K562 (cell line): ENCODE measurements around the gene TNFRSF6B. TPM values are rescaled to one million over a fixed set of nuclear protein-coding genes. Genes with fewer than 3 reads are reported as not detected.
A peak's percentile ranks its signal among the peaks of the same experiment; 100 is the strongest.

Source experiments
- ARID3A ChIP-seq: IDR thresholded peaks from 2 replicates; pipeline ENCODE4 v1.6.1; 2012; ENCODE audit warnings: low read depth, low read length, improper control_type of control experiment, borderline replicate concordance
- BRF1 ChIP-seq: IDR thresholded peaks from 3 replicates; pipeline ENCODE4 v1.6.1; 2011; ENCODE audit warnings: borderline replicate concordance, mild to moderate bottlenecking; ENCODE audit not compliant: insufficient read length; ENCODE audit errors: extremely low read depth
- CBFA2T2 ChIP-seq: fragments of 450-650 bp; conservative IDR thresholded peaks from 2 replicates; pipeline ENCODE4 v1.6.1; 2017; ENCODE audit warnings: mild to moderate bottlenecking
- CCAR2 ChIP-seq: fragments of 200-400 bp; formaldehyde crosslinking; IDR thresholded peaks from 2 replicates; pipeline ENCODE4 v1.6.1; 2017; ENCODE audit warnings: mild to moderate bottlenecking, low read depth, low read length
- ESRRA ChIP-seq: fragments of 450-650 bp; IDR thresholded peaks from 2 replicates; pipeline ENCODE4 v1.6.1; 2014; ENCODE audit warnings: low read depth, mild to moderate bottlenecking, moderate library complexity, borderline replicate concordance
- ESRRB ChIP-seq: fragments of 250-450 bp; sonication (Bioruptor Pico); IDR thresholded peaks from 2 replicates; pipeline ENCODE4 v1.5.0; 2020; ENCODE audit warnings: mild to moderate bottlenecking, moderate library complexity, borderline replicate concordance
- EWSR1 ChIP-seq: fragments of 450-650 bp; IDR thresholded peaks from 2 replicates; pipeline ENCODE4 v1.6.1; 2018; ENCODE audit warnings: borderline replicate concordance, mild to moderate bottlenecking, low read depth, moderate library complexity; ENCODE audit not compliant: partially characterized antibody
- HDAC8 ChIP-seq: fragments of 450-650 bp; IDR thresholded peaks from 2 replicates; pipeline ENCODE4 v1.6.1; 2016; ENCODE audit warnings: mild to moderate bottlenecking, missing genetic modification characterization, moderate library complexity, missing compliant biosample characterization
- HMGN3 ChIP-seq: IDR thresholded peaks from 2 replicates; pipeline ENCODE4 v1.6.1; 2011; ENCODE audit warnings: borderline replicate concordance, low read depth, mild to moderate bottlenecking, mixed read lengths, low read length; ENCODE audit not compliant: insufficient read length; ENCODE audit errors: extremely low read depth
- KDM1A ChIP-seq, 2 experiments: fragments of 450-650 bp; IDR thresholded peaks; 2 replicates each; pipeline ENCODE4 v1.6.1; 2016; ENCODE audit warnings: mild to moderate bottlenecking in 2 of 2
- MAFF ChIP-seq: IDR thresholded peaks from 2 replicates; pipeline ENCODE4 v1.6.1; 2012; ENCODE audit warnings: low read length, improper control_type of control experiment
- MYBL2 ChIP-seq, 2 experiments: fragments of 450-650 bp in 1 of 2; sonication (generic) in 1 of 2; formaldehyde crosslinking in 1 of 2; IDR thresholded peaks; 2 replicates each; pipeline versions ENCODE4 v1.6.1 to v1.8.1; 2017 to 2022; ENCODE audit warnings: borderline replicate concordance in 1 of 2, inconsistent platforms in 1 of 2, low read depth in 1 of 2, mild to moderate bottlenecking in 1 of 2, missing genetic modification reagents in 1 of 2, moderate library complexity in 1 of 2
- POLR2AphosphoS2 ChIP-seq: IDR thresholded peaks from 2 replicates; pipeline ENCODE4 v1.6.1; 2012; ENCODE audit warnings: low read length, improper control_type of control experiment
- POLR2AphosphoS5 ChIP-seq: IDR thresholded peaks from 2 replicates; pipeline ENCODE4 v1.6.1; 2011; ENCODE audit warnings: mild to moderate bottlenecking, low read depth, low read length, moderate library complexity; ENCODE audit not compliant: control insufficient read depth, insufficient read depth
- PPARD ChIP-seq: fragments of 250-450 bp; sonication (Bioruptor Pico); IDR thresholded peaks from 2 replicates; pipeline ENCODE4 v1.8.0; 2022; ENCODE audit warnings: inconsistent platforms, mild to moderate bottlenecking, moderate library complexity
- TBL1XR1 ChIP-seq, 2 experiments: IDR thresholded peaks; 2 replicates each; pipeline ENCODE4 v1.6.1; 2012; ENCODE audit warnings: improper control_type of control experiment in 2 of 2, low read length in 2 of 2, mild to moderate bottlenecking in 1 of 2
- XRCC3 ChIP-seq: fragments of 450-650 bp; IDR thresholded peaks from 2 replicates; pipeline ENCODE4 v1.6.1; 2017; ENCODE audit warnings: mild to moderate bottlenecking, moderate library complexity
- YY1 ChIP-seq, 3 experiments: IDR thresholded peaks; 2 replicates each; pipeline ENCODE4 v1.6.1; 2011; ENCODE audit warnings: low read length in 2 of 3, mild to moderate bottlenecking in 2 of 3, moderate library complexity in 2 of 3, borderline replicate concordance in 1 of 3, control low read depth in 1 of 3, low read depth in 1 of 3; ENCODE audit not compliant: insufficient read depth in 3 of 3, insufficient replicate concordance in 2 of 3, control insufficient read depth in 1 of 3, insufficient read length in 1 of 3; ENCODE audit errors: extremely low read depth in 1 of 3
- ZKSCAN8 ChIP-seq: fragments of 200-800 bp; sonication (Bioruptor generic); IDR thresholded peaks from 2 replicates; pipeline ENCODE4 v1.6.1; 2016; ENCODE audit warnings: missing genetic modification characterization, missing compliant biosample characterization
- ZNF232 ChIP-seq: sonication (generic); formaldehyde crosslinking; IDR thresholded peaks from 2 replicates; pipeline ENCODE4 v1.8.0; 2022; ENCODE audit warnings: mild to moderate bottlenecking, missing genetic modification reagents
- ZNF277 ChIP-seq: fragments of 250-450 bp; sonication (Bioruptor Pico); IDR thresholded peaks from 2 replicates; pipeline ENCODE4 v1.8.0; 2022; ENCODE audit warnings: inconsistent platforms, mild to moderate bottlenecking, moderate library complexity, borderline replicate concordance
- ZNF354B ChIP-seq: fragments of 250-450 bp; sonication (Bioruptor Pico); IDR thresholded peaks from 2 replicates; pipeline ENCODE4 v1.4.0; 2020
- ZNF584 ChIP-seq: fragments of 200-800 bp; sonication (Bioruptor generic); IDR thresholded peaks from 2 replicates; pipeline ENCODE4 v1.6.1; 2016; ENCODE audit warnings: low read depth, mild to moderate bottlenecking, missing genetic modification characterization, missing compliant biosample characterization
- polyA plus RNA-seq, 8 experiments: library from polyadenylated mRNA; depleted of rRNA in 4 of 8; stranded (reverse) in 5 of 8; unstranded in 3 of 8; fragments of >200 nt; fragmentation: Nextera tagmentation in 2 of 8; fragmentation: Illumina TruSeq in 1 of 8; extraction: Ambion mirVana in 2 of 8; extraction: Trizol in 1 of 8; gene quantifications; 2 replicates each; pipeline versions ENCODE4 v1.2.1 to v1.2.3, GENCODE V29; 2011 to 2014; ENCODE audit warnings: inconsistent platforms in 1 of 8, missing spikeins in 1 of 8
- total RNA-seq, 7 experiments: library from RNA; depleted of rRNA in 6 of 7; stranded (reverse); fragments of >200 nt in 6 of 7; fragmentation: Illumina TruSeq in 2 of 7; extraction: Trizol in 2 of 7; gene quantifications; 2 replicates each; pipeline versions ENCODE4 v1.2.1 to v1.2.3, GENCODE V29; 2011 to 2021; ENCODE audit warnings: low replicate concordance in 1 of 7

TNFRSF6B gene
- total and polyA plus RNA-seq, 9 of the 15 experiments (the other 6 are each of a cell fraction or from before 2014, with no cell fraction given), result 0.10 to 3.5 (median 0.32) TPM; not detected in 6

DNA sequence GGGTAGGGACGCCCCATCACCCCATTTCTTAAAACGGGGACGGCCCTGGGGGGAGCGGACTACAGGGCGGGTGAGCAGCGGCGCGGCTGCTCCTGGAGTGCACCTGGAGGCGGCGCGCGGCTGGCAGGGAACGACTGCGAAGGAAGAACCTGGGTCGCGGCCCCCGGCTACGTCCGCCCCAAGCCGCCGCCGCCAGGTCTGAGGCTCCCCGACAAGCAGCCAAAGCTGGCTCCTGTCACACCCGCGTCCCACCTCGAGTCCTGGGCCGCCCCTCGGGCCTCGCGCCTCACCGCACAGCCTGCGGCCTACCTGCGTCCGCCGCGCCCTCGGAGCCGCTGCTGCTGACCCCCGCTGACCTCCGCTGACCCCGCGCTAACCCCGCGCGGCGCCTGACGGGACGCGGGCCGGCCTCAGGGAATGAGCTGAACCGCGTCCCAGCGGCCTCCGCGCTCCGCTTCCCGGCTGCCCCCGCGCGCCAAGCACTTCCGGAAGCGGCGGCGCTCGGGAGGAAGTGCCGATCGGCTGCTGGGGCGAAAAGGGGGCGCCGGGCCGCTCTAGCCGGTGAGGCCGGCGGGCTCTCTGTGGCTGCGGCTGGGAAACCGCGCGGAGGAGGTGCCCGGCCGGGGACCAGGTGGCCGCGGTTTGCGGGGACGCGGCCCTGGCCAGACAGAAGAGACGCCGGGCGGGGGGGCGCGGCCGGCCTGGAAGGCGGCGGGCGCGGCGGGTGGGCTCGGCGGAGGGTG lies 11.3 kb downstream of the TNFRSF6B start, which contains the start of the genes ARFRP1 and ZGPAT (continued):
- TF ChIP-seq ZNF277 (CRISPR knock-in tag), result no peak
- no peak for TF ChIP-seq CCAR2
- TF ChIP-seq BRF1, result no peak
- no peak for TF ChIP-seq ARID3A
- TF ChIP-seq POLR2AphosphoS5, result peak; percentile 55; the same call in 1 of the 2 replicates
- no peak for TF ChIP-seq ZKSCAN8 (CRISPR knock-in tag)
- TF ChIP-seq KDM1A (IDR thresholded peaks at IDR 0.05), result no peak
- peak; percentile 84; the same call in 1 of the 2 replicates for TF ChIP-seq ZNF584
- no peak for TF ChIP-seq ZNF232 (CRISPR knock-in tag)
- TF ChIP-seq ESRRA, result peak; percentile 98
- TF ChIP-seq MYBL2 (IDR thresholded peaks at IDR 0.05; ENCODE audit: low read depth), result no peak
- no peak for TF ChIP-seq MYBL2 (CRISPR knock-in tag; IDR thresholded peaks at IDR 0.05; ENCODE audit: borderline replicate concordance)
- peak; percentile 41; the same call in 1 of the 2 replicates for TF ChIP-seq HDAC8 (tag)
- TF ChIP-seq EWSR1, result no peak
- no peak for TF ChIP-seq POLR2AphosphoS2
- no peak for TF ChIP-seq MAFF
- TF ChIP-seq HMGN3, result peak; percentile 83
- no peak for TF ChIP-seq XRCC3
- no peak for TF ChIP-seq ESRRB (CRISPR knock-in tag)
- peak in 2 of 3 experiments; percentile 55 to 64 for TF ChIP-seq YY1 (IDR thresholded peaks at IDR 0.05; ENCODE audit: borderline replicate concordance in 1 of 3, control insufficient read depth in 1 of 3, extremely low read depth in 1 of 3, insufficient read depth in 3 of 3, insufficient read length in 1 of 3, insufficient replicate concordance in 2 of 3, low read depth in 1 of 3, low read length in 2 of 3)
- 0 out of 4 replicates have a peak, but pooled peaks of 1 of the 2 experiments have one; percentile 8 for TF ChIP-seq TBL1XR1 (IDR thresholded peaks at IDR 0.05; ENCODE audit: low read length in 2 of 2)
- TF ChIP-seq ZNF354B, result no peak
- no peak for TF ChIP-seq PPARD (CRISPR knock-in tag)
- no peak for TF ChIP-seq CBFA2T2
